ENCODE measurements around the gene LRRC18.

Gene LRRC18

GRCh38 chr10:48939790-48940325 is at the start of gene LRRC18:
Gene LRRC18 (minus strand): TSS chr10:48939840. CDS start chr10:48914155, 25,685 bp downstream.
- no peak for DNase-seq (ENCODE audit: low read depth in 2 of 2)

- no peak for DNase-seq (ENCODE audit: low read depth in 2 of 2)
Observed at GRCh38 chr10:48985621-48986158, 46.0 kb upstream of the LRRC18 start.

- no peak for DNase-seq (ENCODE audit: low read depth in 2 of 2)
Observed at GRCh38 chr10:48983648-48984351, 44.2 kb upstream of the LRRC18 start.

GRCh38 chr10:48982584-48982983 is 42.9 kb upstream of the LRRC18 start:
- no peak for DNase-seq (ENCODE audit: low read depth in 2 of 2)

GRCh38 chr10:48981310-48981907 is 41.8 kb upstream of the LRRC18 start:
- no peak for DNase-seq (ENCODE audit: low read depth in 2 of 2)

GRCh38 chr10:48978318-48978717 is 38.7 kb upstream of the LRRC18 start:
- no peak for DNase-seq (ENCODE audit: low read depth in 2 of 2)

GRCh38 chr10:48976196-48976595 is 36.6 kb upstream of the LRRC18 start:
- no peak for DNase-seq (ENCODE audit: low read depth in 2 of 2)

GRCh38 chr10:48974510-48975156 is 35.0 kb upstream of the LRRC18 start:
- DNase-seq (ENCODE audit: low read depth in 2 of 2) = no peak

- no peak for DNase-seq (ENCODE audit: low read depth in 2 of 2)
Observed at GRCh38 chr10:48973065-48973464, 33.4 kb upstream of the LRRC18 start.

- no peak for DNase-seq (ENCODE audit: low read depth in 2 of 2)
Observed at GRCh38 chr10:48970654-48971053, 31.0 kb upstream of the LRRC18 start.

- no peak for DNase-seq (ENCODE audit: low read depth in 2 of 2)
Observed at GRCh38 chr10:48970046-48970445, 30.4 kb upstream of the LRRC18 start.

- no peak for DNase-seq (ENCODE audit: low read depth in 2 of 2)
Observed at GRCh38 chr10:48968036-48968435, 28.4 kb upstream of the LRRC18 start.

GRCh38 chr10:48965460-48965859 is 25.8 kb upstream of the LRRC18 start:
- no peak for DNase-seq (ENCODE audit: low read depth in 2 of 2)

- DNase-seq (ENCODE audit: low read depth in 2 of 2) = no peak
Observed at GRCh38 chr10:48964038-48964437, 24.4 kb upstream of the LRRC18 start.

- DNase-seq (ENCODE audit: low read depth in 2 of 2) = no peak
Observed at GRCh38 chr10:48958598-48959190, 19.1 kb upstream of the LRRC18 start.

- no peak for DNase-seq (ENCODE audit: low read depth in 2 of 2)
Observed at GRCh38 chr10:48957361-48958151, 17.9 kb upstream of the LRRC18 start.

GRCh38 chr10:48951707-48952106 is 12.1 kb upstream of the LRRC18 start:
- DNase-seq (ENCODE audit: low read depth in 2 of 2) = no peak

- no peak for DNase-seq (ENCODE audit: low read depth in 2 of 2)
Observed at GRCh38 chr10:48948470-48949037, 8.9 kb upstream of the LRRC18 start.

- DNase-seq (ENCODE audit: low read depth in 2 of 2) = no peak
Observed at GRCh38 chr10:48947690-48948469, 8.2 kb upstream of the LRRC18 start.

GRCh38 chr10:48946891-48947500 is 7.4 kb upstream of the LRRC18 start:
- DNase-seq (ENCODE audit: low read depth in 2 of 2) = no peak

Measured in stimulated activated CD8-positive, alpha-beta memory T cell treated with anti-CD3 and anti-CD28 coated beads, Interleukin-2, amount 100 ng/mL, for 1 hour (primary cell).